HG02840 (cell line): ENCODE measurements around the gene ARMC12.

ENCODE experiments used
- ATAC-seq: cut with Tn5 transposase; IDR thresholded peaks from one replicate; pipeline ENCODE4 v1.9.1; 2021; ENCODE audit warnings: mild to moderate bottlenecking, moderate library complexity, moderate number of reproducible peaks; ENCODE audit not compliant: unreplicated experiment, low FRiP score

ARMC12 gene

DNA sequence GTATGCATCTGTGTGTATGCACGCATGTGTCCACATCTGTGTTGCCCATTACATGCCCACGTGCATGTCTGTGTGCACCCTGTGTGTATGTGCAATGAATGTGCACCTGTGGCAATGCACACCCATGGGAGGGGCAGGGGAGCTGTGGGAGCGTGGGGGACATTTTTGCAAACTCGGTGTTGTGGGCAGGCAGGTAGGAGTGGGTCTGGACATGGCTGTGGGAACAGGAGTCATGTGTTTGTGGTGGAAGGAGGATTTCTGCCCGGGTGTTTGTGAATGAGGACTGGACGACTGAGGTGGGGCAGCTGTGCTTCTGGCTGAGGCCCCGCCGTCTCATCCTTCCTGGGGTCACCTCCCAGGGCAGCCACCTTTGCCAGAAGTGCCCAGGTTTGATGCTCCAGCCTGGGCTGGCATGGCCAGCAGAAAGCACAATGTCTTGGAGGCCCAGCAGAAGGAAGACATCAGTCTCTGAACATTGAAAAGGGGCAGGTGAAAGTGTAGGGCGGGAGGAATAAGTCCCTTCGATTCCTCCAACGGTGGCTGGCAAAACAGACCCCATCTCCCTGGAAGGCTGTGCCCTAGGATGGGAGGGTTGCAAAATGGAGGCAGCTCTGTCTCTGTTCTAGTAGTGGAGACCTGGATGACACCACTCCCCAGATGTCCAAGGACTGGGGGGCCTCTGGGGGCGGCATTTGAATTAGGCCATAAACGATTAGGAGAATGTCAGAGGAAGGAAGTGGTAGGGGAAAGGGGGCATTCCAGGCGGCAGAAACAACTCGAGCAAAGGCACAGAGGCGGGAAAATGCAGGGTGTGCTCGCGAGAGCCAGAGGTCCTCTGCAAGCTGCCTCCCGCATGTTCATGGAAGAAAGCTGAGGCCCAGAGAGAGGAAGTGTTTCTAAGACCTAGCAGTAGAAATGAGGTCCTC lies 19.1 kb upstream of the ARMC12 start:
- no peak for ATAC-seq

DNA sequence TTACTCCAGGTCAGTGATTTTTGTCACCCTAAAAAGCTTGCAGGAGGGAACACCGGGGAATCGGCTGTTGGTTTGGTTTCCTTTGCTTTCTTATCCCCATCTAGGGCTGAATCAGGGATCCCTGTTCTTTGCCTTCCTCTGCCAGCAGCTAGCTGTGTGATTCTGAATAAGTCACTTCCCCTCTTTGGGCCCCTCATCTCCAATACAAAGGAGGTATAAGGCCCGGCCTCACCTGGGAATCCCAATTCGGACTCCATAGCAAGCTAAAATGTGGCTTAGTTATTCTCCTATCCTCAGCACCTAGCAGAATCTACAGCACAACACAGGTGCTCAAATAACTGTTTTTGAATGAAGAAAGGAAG lies 18.5 kb upstream of the ARMC12 start:
- no peak for ATAC-seq

GRCh38 chr6:35718911-35719381 lies 17.9 kb upstream of the ARMC12 start:
- ATAC-seq, result no peak

DNA sequence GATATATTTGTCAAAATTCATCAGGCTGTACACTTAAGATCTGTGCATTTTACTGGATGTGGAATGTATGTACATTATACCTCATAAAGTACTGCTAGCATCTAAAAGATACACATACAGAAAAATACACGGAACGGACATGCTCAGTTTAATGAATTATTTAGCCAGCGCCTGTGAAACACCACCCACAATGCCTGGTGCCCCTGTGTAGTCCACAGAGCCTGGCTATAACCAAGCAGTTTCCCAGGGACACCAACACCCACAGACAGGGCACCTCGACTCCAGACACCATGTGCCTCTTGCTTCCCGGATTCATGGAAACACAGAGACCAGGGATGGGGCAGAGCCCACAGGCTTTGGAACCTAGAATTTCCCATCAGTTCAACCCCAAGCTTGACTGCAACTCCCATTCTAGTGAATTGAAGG lies 17.4 kb upstream of the ARMC12 start:
- no peak for ATAC-seq

- no peak for ATAC-seq
These were observed 16.8 kb upstream of the ARMC12 start for GRCh38 chr6:35719830-35720733.

DNA sequence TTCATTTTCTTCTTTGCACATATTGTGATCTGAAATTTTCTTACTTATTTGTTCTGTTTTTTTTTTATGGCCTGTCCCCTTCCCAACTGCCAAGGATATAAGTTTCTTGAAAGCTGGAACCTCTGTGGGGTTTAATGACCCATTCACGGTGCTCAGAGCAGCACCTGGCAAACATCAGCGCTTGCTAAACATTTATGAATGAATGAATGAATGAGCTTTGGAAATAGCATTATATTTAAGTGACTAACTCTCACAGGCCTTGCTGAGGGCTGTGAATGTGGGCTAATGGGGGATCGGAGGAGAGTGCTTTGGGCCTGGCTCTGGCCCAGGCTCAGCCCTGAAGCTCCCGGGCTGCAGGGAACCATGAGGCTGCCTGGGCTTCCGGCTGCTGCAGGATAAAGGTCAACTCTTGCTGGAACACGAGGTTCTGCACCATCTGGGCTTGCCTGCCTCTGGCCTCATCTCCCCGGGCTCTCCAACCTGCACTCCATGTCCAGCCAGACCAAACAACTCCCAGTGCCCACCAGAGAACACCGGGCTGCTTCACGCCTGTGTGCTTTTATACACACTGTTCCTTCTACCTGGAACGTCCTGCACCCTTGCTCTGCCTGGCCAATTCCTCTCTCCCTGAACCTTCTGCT lies 14.6 kb upstream of the ARMC12 start:
- no peak for ATAC-seq

- no peak for ATAC-seq
These were observed 13.2 kb upstream of the ARMC12 start for GRCh38 chr6:35723587-35723986.

GRCh38 chr6:35724059-35724458 lies 12.8 kb upstream of the ARMC12 start:
- ATAC-seq, result no peak

GRCh38 chr6:35724471-35724870 lies 12.4 kb upstream of the ARMC12 start:
- no peak for ATAC-seq

DNA sequence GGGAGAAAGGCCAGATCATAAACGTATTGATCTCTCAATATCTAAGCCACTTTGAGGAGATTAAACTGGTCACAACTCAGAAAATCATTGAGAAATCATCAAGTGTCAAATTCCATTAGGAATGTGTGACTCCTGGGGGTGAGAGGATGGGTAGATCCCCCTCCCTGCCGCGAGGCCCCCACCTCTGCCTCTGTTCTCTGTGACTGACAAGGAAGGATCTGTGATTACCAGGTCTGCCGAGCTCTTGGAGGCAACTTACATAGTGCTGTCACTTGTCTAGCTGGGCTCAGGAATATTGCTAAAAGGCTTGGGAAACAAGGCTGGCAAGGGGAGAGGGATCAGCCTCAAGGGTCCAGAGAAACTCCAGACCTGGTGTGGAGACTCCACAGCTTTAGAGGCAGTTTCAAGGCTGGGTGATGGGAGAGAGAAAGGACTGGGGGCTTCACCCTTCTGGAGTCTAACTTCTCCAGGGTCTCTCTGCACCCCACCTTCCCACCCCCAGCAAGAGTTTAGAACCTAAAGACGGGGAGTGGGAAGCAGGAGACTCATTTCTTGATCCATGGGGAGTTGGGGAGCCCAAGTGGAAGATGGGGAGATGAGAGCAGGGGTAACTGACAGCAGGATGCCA lies 11.6 kb upstream of the ARMC12 start:
- no peak for ATAC-seq

- ATAC-seq, result no peak
These were observed 11.0 kb upstream of the ARMC12 start for GRCh38 chr6:35725721-35726438.

GRCh38 chr6:35727231-35727934 lies 9.4 kb upstream of the ARMC12 start:
- ATAC-seq, result no peak

GRCh38 chr6:35727935-35728682 lies 8.7 kb upstream of the ARMC12 start:
- no peak for ATAC-seq

- no peak for ATAC-seq
These were observed 7.9 kb upstream of the ARMC12 start for GRCh38 chr6:35728683-35729678.

DNA sequence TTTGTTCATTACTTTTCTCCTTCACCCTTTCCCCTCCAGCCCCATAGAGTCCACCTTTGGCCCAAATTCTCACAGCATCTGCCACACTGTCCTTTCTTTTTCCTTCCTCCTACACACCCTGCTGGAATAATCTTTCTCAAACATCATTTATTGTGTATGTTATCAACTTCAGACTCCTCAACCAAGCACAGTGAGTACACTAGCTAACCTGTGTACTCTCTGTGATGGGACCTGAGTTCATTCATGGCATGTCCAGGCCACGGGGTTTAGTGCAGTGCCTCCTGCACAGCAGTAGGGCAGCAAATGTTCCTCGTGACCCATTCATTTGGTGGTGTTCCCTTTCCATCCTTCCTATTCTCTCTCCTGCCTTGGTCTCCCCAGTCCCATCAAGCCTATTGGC lies 7.1 kb upstream of the ARMC12 start:
- no peak for ATAC-seq

GRCh38 chr6:35730745-35731413 lies 6.0 kb upstream of the ARMC12 start:
- ATAC-seq, result no peak

GRCh38 chr6:35731414-35731735 lies 5.5 kb upstream of the ARMC12 start:
- peak; percentile 52 for ATAC-seq
